Activated CD4-positive, alpha-beta T cell treated with anti-CD3 and anti-CD28 coated beads, Interleukin-2, amount 10 ng/mL, durations not matched to agents 24 days and 14 days (primary cell): ENCODE data around the gene BPIFB2. TPM values are rescaled to one million over a fixed set of nuclear protein-coding genes. Genes with fewer than 3 reads are reported as not detected.

Experiments
- DNase-seq: peaks from one replicate; pipeline ENCODE4 v3.0.0; 2022
- H3K27ac Mint-ChIP-seq: one replicate; pipeline ENCODE4 v1.8.0; 2022; ENCODE audit warnings: mild to moderate bottlenecking, mixed read lengths
- H3K27me3 Mint-ChIP-seq: one replicate; pipeline ENCODE4 v1.8.0; 2022; ENCODE audit warnings: mixed read lengths
- H3K36me3 Mint-ChIP-seq: one replicate; pipeline ENCODE4 v1.8.0; 2022; ENCODE audit warnings: low read depth, mild to moderate bottlenecking, mixed read lengths
- H3K4me1 Mint-ChIP-seq: one replicate; pipeline ENCODE4 v1.8.0; 2021; ENCODE audit warnings: mixed read lengths
- H3K4me3 Mint-ChIP-seq: one replicate; pipeline ENCODE4 v1.8.0; 2022; ENCODE audit warnings: mild to moderate bottlenecking, moderate library complexity, mixed read lengths
- H3K9me3 Mint-ChIP-seq: one replicate; pipeline ENCODE4 v1.8.0; 2021; ENCODE audit warnings: mixed read lengths
- intact Hi-C: fragments of 100-400 bp; cut with micrococcal nuclease; formaldehyde crosslinking; loops from one replicate; pipeline ENCODE4 v1.15.1; 2023
- total RNA-seq: library from RNA; stranded (reverse); gene quantifications from 2 replicates; pipeline ENCODE4 v1.2.3, GENCODE V29; 2022

Gene BPIFB2
- total RNA-seq, 1 donor from 2014 or later = not detected

DNA sequence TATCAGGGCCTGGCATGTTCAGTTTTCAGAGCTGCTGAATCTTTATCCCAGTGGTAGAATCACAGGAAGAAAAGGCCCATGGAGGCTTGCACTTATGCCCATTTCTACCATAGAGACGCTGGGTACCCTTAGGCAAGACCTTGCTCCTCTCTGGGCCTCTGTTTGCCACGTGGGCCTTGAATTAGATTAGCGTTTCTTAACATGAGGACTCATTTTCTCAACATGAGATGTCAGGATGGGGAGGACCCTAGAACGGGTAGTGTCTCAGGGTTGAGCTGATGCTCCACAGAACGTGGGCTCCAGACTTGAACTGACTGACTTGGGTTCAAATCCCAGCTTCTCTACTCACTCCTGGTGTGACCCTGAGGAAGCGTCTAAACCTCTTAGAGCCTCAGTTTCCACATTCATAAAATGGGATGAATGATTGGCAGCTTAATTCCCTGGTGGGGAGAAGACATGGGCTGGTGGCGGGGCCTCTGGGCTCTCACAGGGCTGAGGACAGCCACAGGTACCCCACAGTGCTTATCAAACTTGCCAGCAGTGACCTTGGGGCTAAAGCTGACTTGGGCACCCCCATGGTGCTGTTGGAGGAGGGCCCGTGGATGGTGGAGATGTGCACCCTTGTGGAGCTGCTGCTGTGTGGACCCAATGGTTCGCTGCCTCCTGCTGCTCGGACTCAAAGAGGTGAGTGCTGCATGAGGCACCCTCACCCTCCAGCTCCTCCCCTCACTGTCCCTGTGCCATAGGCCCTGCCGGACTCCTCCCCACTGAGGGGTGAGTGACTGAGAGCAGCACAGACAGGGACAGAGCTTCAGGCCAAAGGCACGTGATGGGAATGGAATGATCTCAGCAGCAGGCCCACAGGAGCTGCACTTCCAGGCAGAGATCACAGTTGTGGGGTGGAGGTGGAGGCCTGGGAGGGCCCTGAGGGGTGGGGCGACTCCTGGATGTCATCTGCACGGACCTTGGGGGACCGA is 31.5 kb upstream of the BPIFB2 start:
- H3K4me3 Mint-ChIP-seq = no peak overlapping the region
- no peak overlapping the region for H3K27ac Mint-ChIP-seq
- peaks cover 7% of the 10 kb centered on the region for H3K9me3 Mint-ChIP-seq
- H3K36me3 Mint-ChIP-seq = peaks cover 3% of the 10 kb centered on the region
- peaks cover 6% of the 10 kb centered on the region for H3K4me1 Mint-ChIP-seq
- intact Hi-C loops = no loop called here
- no peaks in the 10 kb centered on the region for H3K27me3 Mint-ChIP-seq
- DNase-seq = no peak

DNA sequence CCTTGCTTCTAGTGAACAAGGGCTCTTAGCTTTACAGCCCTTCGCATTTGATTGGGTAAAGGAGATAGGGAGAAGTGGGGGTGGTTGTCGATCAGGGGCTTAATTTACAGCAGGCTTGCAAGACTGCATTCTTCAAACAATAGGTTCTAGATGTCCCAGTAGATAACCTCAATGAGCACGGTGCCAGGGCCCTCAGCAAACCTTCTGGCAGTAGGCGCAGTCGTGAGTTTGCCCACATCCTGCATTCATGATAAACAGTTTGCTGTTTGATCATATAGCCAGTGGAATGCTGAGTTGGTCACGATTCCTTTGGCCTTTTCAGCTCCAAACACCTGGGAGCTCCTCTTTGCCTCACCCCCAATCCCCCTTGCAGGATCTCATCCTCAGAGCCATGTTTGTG is 30.8 kb upstream of the BPIFB2 start:
- no peak overlapping the region for H3K4me3 Mint-ChIP-seq
- no peak overlapping the region for H3K27ac Mint-ChIP-seq
- intact Hi-C loops = no loop called here
- no peak for DNase-seq
- peaks cover 7% of the 10 kb centered on the region for H3K9me3 Mint-ChIP-seq
- no peaks in the 10 kb centered on the region for H3K27me3 Mint-ChIP-seq
- peaks cover 6% of the 10 kb centered on the region for H3K4me1 Mint-ChIP-seq
- H3K36me3 Mint-ChIP-seq = peaks cover 3% of the 10 kb centered on the region

DNA sequence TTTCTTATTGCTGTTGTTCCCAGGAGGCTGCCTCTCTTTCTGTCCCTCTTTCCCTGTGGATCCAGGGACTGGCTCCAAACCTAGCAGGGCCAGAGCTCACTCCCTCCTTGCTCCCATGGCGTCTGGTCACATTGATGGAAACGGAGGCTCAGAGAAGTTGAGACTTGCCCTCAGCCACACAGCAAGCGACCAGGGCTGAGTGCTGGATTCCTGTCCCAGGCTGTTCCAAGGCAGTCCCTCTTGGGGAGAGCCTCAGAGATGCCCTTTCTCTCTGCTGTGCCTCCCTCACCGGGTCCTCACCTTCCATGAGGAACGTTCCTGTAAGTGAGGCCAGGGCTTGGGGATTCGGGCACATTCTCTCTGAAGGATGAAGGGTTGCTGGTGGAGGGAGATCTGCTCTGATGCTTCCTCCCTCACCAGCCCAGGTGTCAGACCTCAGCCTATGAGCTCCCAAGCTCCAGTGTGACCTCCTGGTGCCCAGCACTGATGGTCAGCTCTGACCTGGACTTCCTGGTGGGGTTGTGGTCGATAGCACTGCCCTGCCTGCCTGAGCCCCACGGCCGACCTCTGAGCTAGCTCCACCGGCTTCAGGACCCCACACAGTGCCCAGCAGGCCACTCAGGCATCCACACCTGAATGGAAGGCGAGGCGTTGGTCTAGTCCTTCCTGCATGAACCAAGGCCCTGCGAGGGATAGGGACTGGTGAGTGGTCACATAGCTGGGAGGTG is 30.1 kb upstream of the BPIFB2 start:
- H3K27ac Mint-ChIP-seq = no peak overlapping the region

DNA sequence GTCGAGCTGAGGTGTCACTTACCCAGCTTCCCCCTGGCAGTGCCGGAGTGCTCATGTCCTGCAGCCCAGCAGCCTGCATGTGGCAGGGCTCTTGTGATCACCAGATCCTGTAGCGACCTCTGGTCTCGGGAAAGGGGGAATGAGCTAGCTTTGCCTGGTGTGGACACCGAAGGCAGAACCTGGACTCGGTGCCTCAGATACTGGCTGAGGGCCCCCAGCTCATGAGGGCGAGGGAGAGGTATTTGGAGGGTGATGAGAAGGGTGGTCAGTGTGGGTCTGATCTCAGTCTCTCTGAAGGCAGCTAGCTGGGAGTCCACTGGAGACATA is 29.5 kb upstream of the BPIFB2 start:
- peaks cover 7% of the 10 kb centered on the region for H3K9me3 Mint-ChIP-seq
- peaks cover 6% of the 10 kb centered on the region for H3K4me1 Mint-ChIP-seq
- H3K27me3 Mint-ChIP-seq = no peaks in the 10 kb centered on the region
- H3K4me3 Mint-ChIP-seq = no peak overlapping the region
- no peak overlapping the region for H3K27ac Mint-ChIP-seq
- H3K36me3 Mint-ChIP-seq = peaks cover 3% of the 10 kb centered on the region
- no peak for DNase-seq
- intact Hi-C loops = no loop called here

More for the DNA sequence above, 30.1 kb upstream of the BPIFB2 start:
- H3K4me1 Mint-ChIP-seq = peaks cover 6% of the 10 kb centered on the region
- peaks cover 7% of the 10 kb centered on the region for H3K9me3 Mint-ChIP-seq
- H3K36me3 Mint-ChIP-seq = peaks cover 3% of the 10 kb centered on the region
- intact Hi-C loops = no loop called here
- no peak for DNase-seq
- no peak overlapping the region for H3K4me3 Mint-ChIP-seq
- no peaks in the 10 kb centered on the region for H3K27me3 Mint-ChIP-seq

DNA sequence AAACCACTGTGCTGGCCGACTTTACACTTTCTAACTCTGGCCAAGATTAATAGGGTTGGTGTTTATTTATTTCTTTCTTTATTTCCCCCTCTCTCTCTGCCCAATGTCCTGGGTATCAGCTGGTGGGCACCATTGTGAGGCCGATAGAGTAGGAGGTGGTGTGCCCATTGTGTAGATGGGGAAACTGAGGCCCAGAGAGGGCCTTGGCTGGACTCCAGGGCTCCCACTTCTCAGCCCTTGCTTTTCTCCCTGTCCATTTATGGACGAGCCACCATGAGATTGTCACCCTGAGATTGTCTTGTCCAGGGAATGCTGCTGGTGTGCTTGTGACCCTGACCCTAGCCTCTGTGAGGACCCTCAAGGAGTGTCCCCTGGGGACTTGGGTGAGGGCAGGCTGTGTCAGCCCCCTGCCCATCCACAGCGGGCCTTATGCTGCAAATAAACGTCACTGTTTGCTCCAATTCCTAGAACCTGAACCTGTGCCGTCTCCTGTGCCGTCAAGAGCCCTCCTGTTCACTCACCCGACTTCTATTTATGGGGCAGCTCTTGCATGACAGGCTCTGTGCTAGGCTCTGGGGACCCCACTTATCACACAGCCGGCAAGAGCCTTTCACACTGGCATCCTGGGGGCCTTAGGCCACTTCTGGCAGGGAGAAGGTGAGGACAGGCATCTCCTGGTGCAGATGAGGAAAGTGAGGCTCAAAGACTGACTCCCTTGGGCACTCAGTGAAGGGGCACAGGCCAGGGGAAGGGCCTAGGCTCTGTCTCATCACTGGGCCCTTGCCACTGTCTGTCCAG is 28.1 kb upstream of the BPIFB2 start:
- H3K27ac Mint-ChIP-seq = no peak overlapping the region
- peaks cover 7% of the 10 kb centered on the region for H3K9me3 Mint-ChIP-seq
- intact Hi-C loops = no loop called here
- H3K4me3 Mint-ChIP-seq = no peak overlapping the region
- H3K4me1 Mint-ChIP-seq = peaks cover 6% of the 10 kb centered on the region
- no peaks in the 10 kb centered on the region for H3K27me3 Mint-ChIP-seq
- peaks cover 3% of the 10 kb centered on the region for H3K36me3 Mint-ChIP-seq
- DNase-seq = no peak

DNA sequence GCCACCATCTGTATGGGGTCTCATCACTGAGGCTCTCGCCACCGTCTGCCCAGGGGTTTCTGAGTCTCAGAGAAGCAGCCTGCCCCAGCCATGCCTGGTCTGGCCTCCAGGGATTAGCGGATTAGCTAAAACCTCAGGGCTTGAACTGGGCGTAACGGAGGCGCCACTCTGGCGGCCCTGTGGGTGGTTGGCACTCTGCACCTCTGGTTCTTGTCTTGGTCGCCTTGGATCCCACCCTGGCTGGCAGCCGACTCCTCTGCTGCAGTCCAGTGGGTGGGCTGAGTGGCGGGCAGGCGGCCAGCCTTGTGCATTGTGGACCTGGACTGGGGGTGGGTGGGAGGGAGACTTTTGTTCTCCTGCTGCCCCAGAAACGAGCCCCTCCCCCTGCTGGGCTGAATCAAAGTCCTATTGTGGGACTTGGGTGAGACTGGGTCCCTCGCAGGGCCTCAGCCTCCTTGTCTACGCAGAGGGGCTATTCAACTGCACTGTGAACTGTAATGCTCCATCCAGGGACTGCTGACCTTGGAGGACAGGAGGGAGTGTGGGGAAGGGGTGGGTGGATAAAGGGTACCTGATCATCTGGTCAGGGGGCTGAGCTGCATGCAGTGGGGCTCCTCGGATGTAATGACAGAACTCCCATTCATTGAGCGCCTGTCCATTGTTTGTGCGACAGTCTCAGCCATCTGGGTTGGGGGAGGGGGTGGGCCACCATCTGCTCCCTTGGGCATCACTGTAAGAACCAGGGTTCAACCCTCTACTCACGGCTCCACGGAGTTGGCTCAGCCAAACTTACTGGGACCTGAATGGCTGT is 27.2 kb upstream of the BPIFB2 start:
- Mint-ChIP-seq H3K27me3 (no peaks in the 10 kb centered on the region), H3K36me3 (peaks cover 3% of the 10 kb centered on the region), H3K27ac (no peak overlapping the region), H3K9me3 (peaks cover 7% of the 10 kb centered on the region), H3K4me3 (no peak overlapping the region), H3K4me1 (peaks cover 3% of the 10 kb centered on the region)
- intact Hi-C loops = no loop called here
- no peak for DNase-seq

DNA sequence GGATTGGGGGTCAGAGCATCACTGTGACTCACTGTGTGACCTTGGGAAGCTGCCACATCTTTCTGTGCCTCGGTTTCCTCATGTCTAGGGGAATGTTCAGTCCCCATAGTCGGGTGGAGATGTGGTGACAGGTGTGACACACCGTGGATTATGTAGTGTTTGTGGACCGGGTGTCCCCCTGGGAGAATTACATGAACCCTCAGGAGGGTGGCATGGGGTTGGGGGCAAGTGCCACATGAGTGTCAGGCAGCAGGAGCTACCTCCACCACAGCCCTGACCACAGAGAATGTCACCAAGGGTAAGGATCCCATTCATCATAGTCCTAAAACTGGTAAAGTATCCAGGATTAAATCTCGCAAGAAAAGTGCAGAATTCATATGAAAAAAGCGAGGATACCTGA is 26.5 kb upstream of the BPIFB2 start:
- Mint-ChIP-seq H3K4me1 (peaks cover 3% of the 10 kb centered on the region), H3K27ac (no peak overlapping the region), H3K27me3 (no peaks in the 10 kb centered on the region), H3K4me3 (no peak overlapping the region), H3K9me3 (peaks cover 7% of the 10 kb centered on the region), H3K36me3 (peaks cover 3% of the 10 kb centered on the region)
- DNase-seq = no peak
- intact Hi-C loops = no loop called here

DNA sequence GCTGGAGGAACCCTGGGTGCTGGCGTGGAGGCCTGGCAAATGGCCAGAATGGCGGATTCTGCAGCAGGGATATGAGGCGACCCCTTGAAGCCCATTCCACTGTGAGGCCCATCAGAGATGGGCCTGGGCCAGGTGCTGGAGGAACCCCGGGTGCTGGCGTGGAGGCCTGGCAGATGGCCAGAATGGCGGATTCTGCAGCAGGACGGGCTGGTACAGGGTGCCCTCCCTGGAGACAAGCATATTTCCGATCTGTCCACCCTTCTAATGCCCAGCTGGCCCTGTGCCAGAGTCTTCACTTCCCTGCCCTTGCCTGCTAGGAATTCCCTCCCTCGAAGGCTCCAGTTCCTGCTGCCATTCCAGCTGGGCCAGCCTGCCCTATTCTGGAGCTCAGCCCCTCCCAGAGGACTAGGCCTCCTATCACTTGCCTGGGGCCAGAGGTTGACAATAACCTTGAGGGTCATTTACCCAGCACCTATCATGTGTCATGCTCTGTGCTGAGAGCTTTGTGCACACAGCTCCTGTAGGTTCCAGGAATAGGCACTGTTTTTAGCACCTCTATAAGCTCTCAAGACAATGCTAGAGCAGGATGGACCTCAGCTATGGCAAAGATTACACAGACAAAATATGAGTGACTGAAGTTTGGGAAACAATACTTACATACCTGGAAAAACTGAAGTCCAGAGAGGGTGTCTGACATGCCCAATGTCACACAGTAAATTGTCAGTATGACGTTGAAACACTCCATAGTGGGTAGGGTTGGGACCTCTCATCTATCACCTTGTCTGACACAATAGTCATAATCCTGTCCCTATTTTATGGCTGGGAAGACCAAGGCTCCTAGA is 24.7 kb upstream of the BPIFB2 start:
- DNase-seq = no peak
- Mint-ChIP-seq H3K9me3 (no peaks in the 10 kb centered on the region), H3K36me3 (no peaks in the 10 kb centered on the region), H3K4me3 (no peak overlapping the region), H3K4me1 (no peaks in the 10 kb centered on the region), H3K27ac (no peak overlapping the region), H3K27me3 (no peaks in the 10 kb centered on the region)
- intact Hi-C loops = no loop called here

DNA sequence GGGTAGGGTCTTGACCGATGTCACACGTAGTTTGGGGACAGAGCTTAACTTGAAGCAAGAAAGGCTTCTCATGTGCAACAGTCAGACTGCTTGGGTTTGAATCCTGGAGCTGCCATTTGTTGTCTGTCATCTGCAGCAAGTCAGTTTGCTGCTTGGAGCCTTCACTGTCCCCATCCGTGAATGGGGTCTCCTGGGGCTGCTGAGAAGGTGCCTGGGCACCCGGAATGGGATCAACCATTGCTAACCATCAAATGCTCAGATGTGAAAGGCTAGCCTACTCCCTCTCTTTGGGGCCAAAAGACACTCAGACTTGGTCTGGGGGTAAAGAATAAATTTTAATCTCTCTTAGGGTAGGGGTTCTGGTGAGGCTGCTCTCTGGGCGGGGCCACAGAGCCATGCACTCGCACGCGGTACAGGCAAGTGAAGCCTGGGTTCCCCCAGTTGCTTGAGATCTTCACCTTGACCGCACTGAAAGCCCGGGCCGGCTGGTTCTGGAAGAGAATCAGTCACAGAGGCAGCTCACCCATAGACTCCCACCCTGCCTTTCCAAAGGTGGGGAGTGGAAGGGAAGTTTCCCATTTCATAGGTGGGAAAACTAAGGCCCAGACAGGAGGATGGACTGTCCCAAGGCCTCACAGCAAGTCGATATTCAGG is 23.9 kb upstream of the BPIFB2 start:
- H3K4me3 Mint-ChIP-seq = no peak overlapping the region
- H3K27me3 Mint-ChIP-seq = no peaks in the 10 kb centered on the region
- H3K36me3 Mint-ChIP-seq = no peaks in the 10 kb centered on the region
- intact Hi-C loops = no loop called here
- no peak overlapping the region for H3K27ac Mint-ChIP-seq
- no peaks in the 10 kb centered on the region for H3K4me1 Mint-ChIP-seq
- DNase-seq = no peak
- no peaks in the 10 kb centered on the region for H3K9me3 Mint-ChIP-seq

DNA sequence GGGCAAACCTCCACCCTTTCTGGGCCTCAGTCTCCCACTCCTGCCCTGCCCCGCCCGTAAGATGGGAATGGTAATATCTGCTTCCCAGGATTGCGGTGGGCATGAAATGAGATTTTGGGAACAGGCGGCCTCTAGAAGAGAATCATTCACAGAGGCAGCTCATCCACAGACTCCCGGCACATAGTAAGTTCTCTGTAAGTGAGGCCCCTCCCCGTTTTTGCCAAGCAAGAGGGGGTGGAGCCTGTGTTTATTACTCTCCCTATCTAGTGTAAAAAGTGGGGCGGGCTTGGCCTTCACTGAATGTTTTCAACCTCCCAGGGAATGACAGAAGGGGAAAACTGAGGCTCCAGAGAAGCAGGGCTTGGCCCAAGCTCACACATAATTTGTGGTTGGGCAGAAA is 23.3 kb upstream of the BPIFB2 start:
- H3K27ac Mint-ChIP-seq = no peak overlapping the region
- H3K4me3 Mint-ChIP-seq = no peak overlapping the region
- H3K4me1 Mint-ChIP-seq = no peaks in the 10 kb centered on the region
- no peaks in the 10 kb centered on the region for H3K36me3 Mint-ChIP-seq
- H3K9me3 Mint-ChIP-seq = no peaks in the 10 kb centered on the region
- H3K27me3 Mint-ChIP-seq = no peaks in the 10 kb centered on the region
- DNase-seq = no peak
- intact Hi-C loops = no loop called here

DNA sequence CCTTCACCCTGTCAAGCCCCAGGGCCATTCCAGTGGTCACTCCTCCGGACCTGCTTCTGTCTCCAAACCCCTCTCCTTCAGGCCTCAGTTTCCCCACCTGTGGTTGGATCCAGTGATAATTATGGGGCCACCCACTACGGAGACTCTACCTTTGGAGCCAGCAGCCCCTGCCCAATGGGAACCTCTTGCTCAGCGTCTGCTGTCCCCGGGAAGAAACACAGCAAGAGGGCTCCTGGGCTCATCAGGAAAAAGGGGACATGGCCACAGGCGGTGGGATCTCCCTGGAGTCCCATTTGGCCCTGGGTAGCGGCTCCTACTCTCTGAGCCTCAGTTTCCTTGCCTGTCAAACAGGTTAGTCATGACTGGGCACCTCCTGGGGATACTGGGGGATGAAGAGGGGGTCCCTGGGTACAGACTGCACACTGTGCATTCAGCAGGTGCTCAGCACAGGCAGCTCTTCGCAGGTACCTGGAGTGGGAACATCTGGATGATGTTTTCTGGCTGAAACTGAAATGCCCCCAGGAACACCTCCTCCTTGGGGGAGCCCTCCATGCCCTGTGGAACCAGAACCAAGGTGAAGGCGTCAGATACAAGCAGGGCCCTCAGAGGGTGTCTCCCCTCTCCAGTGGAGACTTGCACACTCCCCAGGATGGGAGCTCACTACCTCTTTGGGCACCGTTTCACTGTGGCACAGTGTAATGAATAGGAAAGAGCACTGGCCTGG is 22.7 kb upstream of the BPIFB2 start:
- Mint-ChIP-seq H3K4me3 (no peak overlapping the region), H3K27me3 (no peaks in the 10 kb centered on the region), H3K9me3 (no peaks in the 10 kb centered on the region), H3K36me3 (no peaks in the 10 kb centered on the region), H3K4me1 (no peaks in the 10 kb centered on the region), H3K27ac (no peak overlapping the region)
- intact Hi-C loops = no loop called here
- DNase-seq = no peak

DNA sequence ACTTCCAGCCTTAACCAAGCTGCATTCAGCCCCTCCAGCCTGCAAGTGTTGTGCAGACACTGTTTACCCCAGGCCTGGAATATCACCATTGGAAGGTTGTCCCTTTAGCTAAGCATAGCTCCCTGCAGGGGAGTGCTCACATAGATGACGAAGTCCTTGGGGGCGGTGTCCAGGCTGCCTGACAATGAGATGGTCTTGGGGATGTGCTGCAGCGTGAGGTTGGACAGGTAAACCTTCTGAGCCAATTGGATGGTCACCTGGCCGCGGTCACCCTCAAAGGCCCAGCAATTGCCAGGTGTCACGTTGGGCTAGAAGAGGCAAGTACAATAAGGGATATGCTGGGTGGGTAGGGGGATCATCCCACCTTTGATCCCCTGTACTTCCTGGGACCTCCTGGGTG is 21.9 kb upstream of the BPIFB2 start:
- Mint-ChIP-seq H3K9me3 (no peaks in the 10 kb centered on the region), H3K27ac (no peak overlapping the region), H3K36me3 (no peaks in the 10 kb centered on the region), H3K4me1 (no peaks in the 10 kb centered on the region), H3K27me3 (no peaks in the 10 kb centered on the region), H3K4me3 (no peak overlapping the region)
- DNase-seq = no peak
- intact Hi-C loops = no loop called here
